PC-9 (cell line): ENCODE measurements around the gene HEG1. TPM values are rescaled to one million over a fixed set of nuclear protein-coding genes. Genes with fewer than 3 reads are reported as not detected.

Experiments used
- BruUV-seq: library from RNA; stranded (reverse); fragments of 400-500 nt; replicated peaks from 2 replicates; lab custom pipeline; 2021; lab: Mats Ljungman, UMichigan
- CTCF ChIA-PET: fragments of 300-600 bp; sonication (Branson Sonifier 250); formaldehyde crosslinking; loops from one replicate; lab custom pipeline; 2022; ENCODE audit warnings: antibody characterized with exemption; lab: Charles Lee
- POLR2A ChIA-PET: fragments of 300-600 bp; sonication (Branson Sonifier 250); formaldehyde crosslinking; loops from one replicate; lab custom pipeline; 2022; ENCODE audit warnings: antibody characterized with exemption; ENCODE audit not compliant: unreplicated experiment; lab: Charles Lee
- DNase-seq, 2 experiments: peaks; one replicate each; pipeline versions ENCODE4 v3.0.0 to v3.0.0-alpha.2; 2015 to 2022; ENCODE audit warnings: mixed read lengths in 1 of 2
- H2AFZ ChIP-seq: fragments of 200-600 bp; sonication (generic); 2 replicates; pipeline ENCODE4 v1.8.1; 2017; ENCODE audit warnings: antibody characterized with exemption
- H3F3A ChIP-seq: fragments of 200-600 bp; sonication (generic); 2 replicates; pipeline ENCODE4 v1.8.1; 2017; ENCODE audit warnings: antibody characterized with exemption, mild to moderate bottlenecking, low read depth; ENCODE audit not compliant: insufficient read depth
- H3K27ac ChIP-seq: fragments of 200-600 bp; sonication (generic); 2 replicates; pipeline ENCODE4 v1.6.1; 2016; ENCODE audit warnings: mixed run types
- H3K27me3 ChIP-seq: fragments of 200-600 bp; sonication (generic); 2 replicates; pipeline ENCODE4 v1.6.1; 2016; ENCODE audit warnings: low read depth, mixed run types; ENCODE audit not compliant: insufficient read depth
- H3K36me3 ChIP-seq: fragments of 200-600 bp; sonication (generic); 2 replicates; pipeline ENCODE4 v1.6.1; 2016; ENCODE audit warnings: low read depth, mixed run types
- H3K4me1 ChIP-seq: fragments of 200-600 bp; sonication (generic); replicated peaks from 2 replicates; pipeline ENCODE4 v1.6.1; 2016; ENCODE audit warnings: mixed run types; ENCODE audit not compliant: insufficient read depth
- H3K4me2 ChIP-seq: fragments of 200-600 bp; sonication (generic); 2 replicates; pipeline ENCODE4 v1.6.1; 2017; ENCODE audit warnings: mixed run types
- H3K4me3 ChIP-seq: fragments of 200-600 bp; sonication (generic); 2 replicates; pipeline ENCODE4 v1.6.1; 2016; ENCODE audit warnings: mixed run types
- H3K79me2 ChIP-seq: fragments of 200-600 bp; sonication (generic); 2 replicates; pipeline ENCODE4 v1.6.1; 2017; ENCODE audit warnings: low read depth, mixed run types
- H3K9me2 ChIP-seq: fragments of 200-600 bp; sonication (generic); 2 replicates; pipeline ENCODE4 v1.8.1; 2017; ENCODE audit warnings: mild to moderate bottlenecking; ENCODE audit not compliant: insufficient read depth
- H3K9me3 ChIP-seq: fragments of 200-600 bp; sonication (generic); 2 replicates; pipeline ENCODE4 v1.8.1; 2016; ENCODE audit warnings: low read depth; ENCODE audit not compliant: insufficient read depth
- H4K20me1 ChIP-seq: fragments of 200-600 bp; sonication (generic); 2 replicates; pipeline ENCODE4 v1.8.1; 2017; ENCODE audit not compliant: insufficient read depth
- CTCF ChIP-seq: fragments of 200-600 bp; sonication (generic); conservative IDR thresholded peaks from 2 replicates; pipeline ENCODE4 v1.6.1; 2017; ENCODE audit warnings: mixed run types, antibody characterized with exemption, mild to moderate bottlenecking, moderate library complexity
- EZH2 ChIP-seq: fragments of 200-600 bp; sonication (generic); IDR thresholded peaks from 2 replicates; pipeline ENCODE4 v1.8.0; 2017; ENCODE audit warnings: antibody characterized with exemption, low read depth
- intact Hi-C: fragments of 100-400 bp; cut with micrococcal nuclease; formaldehyde crosslinking; loops from one replicate; pipeline ENCODE4 v1.10.0; 2022; ENCODE audit not compliant: unreplicated experiment
- total RNA-seq: library from RNA; stranded (reverse); gene quantifications from 2 replicates; pipeline ENCODE4 v1.2.3, GENCODE V29; 2021

HEG1 gene
- total RNA-seq, 1 experiment from 2014 or later: 33.5 TPM

GRCh38 chr3:125072749-125073389, 17.1 kb upstream of the HEG1 start:
- TF ChIP-seq CTCF: no peak
- no peak for TF ChIP-seq EZH2
- no peaks in the 10 kb centered on the region for H3K9me3 ChIP-seq
- H3K27ac ChIP-seq: no peak overlapping the region
- ChIA-PET CTCF (no interaction called here), POLR2A (no interaction called here)
- no peaks in the 10 kb centered on the region for H3K9me2 ChIP-seq
- no TSS peak for BruUV-seq
- peaks cover 6% of the 10 kb centered on the region; the same call in 1 of the 2 replicates for H3F3A ChIP-seq
- DNase-seq: no peak
- H3K27me3 ChIP-seq: no peaks in the 10 kb centered on the region
- intact Hi-C loops: no loop called here
- H3K4me3 ChIP-seq: no peak overlapping the region
- H4K20me1 ChIP-seq: no peaks in the 10 kb centered on the region
- H2AFZ ChIP-seq: no peak overlapping the region
- H3K79me2 ChIP-seq: no peaks in the 10 kb centered on the region
- no peak overlapping the region for H3K4me2 ChIP-seq
- H3K36me3 ChIP-seq: no peaks in the 10 kb centered on the region
- no peaks in the 10 kb centered on the region for H3K4me1 ChIP-seq

- no peak overlapping the region for H3K27ac ChIP-seq
- no peak overlapping the region for H3K4me2 ChIP-seq
- intact Hi-C loops: no loop called here
- no peak overlapping the region for H2AFZ ChIP-seq
- no peaks in the 10 kb centered on the region for H3K36me3 ChIP-seq
- no peak overlapping the region for H3K4me3 ChIP-seq
- H3K9me2 ChIP-seq: no peaks in the 10 kb centered on the region
- ChIA-PET POLR2A (no interaction called here), CTCF (no interaction called here)
- no peaks in the 10 kb centered on the region for H3K27me3 ChIP-seq
- no TSS peak for BruUV-seq
- TF ChIP-seq CTCF (no peak), EZH2 (no peak)
- H3K4me1 ChIP-seq: peaks cover 5% of the 10 kb centered on the region
- H3K79me2 ChIP-seq: no peaks in the 10 kb centered on the region
- peaks cover 11% of the 10 kb centered on the region for H3F3A ChIP-seq
- H3K9me3 ChIP-seq: no peaks in the 10 kb centered on the region
- no peaks in the 10 kb centered on the region for H4K20me1 ChIP-seq
- DNase-seq: no peak
Measured at GRCh38 chr3:125072301-125072700, 16.5 kb upstream of the HEG1 start.

GRCh38 chr3:125069968-125070745, 14.4 kb upstream of the HEG1 start:
- no peaks in the 10 kb centered on the region for H3K79me2 ChIP-seq
- TF ChIP-seq CTCF (no peak), EZH2 (no peak)
- H3K36me3 ChIP-seq: no peaks in the 10 kb centered on the region
- H3K27me3 ChIP-seq: no peaks in the 10 kb centered on the region
- DNase-seq: peak in 1 of 2 experiments; percentile 39
- H3K27ac ChIP-seq: no peak overlapping the region
- no peaks in the 10 kb centered on the region for H4K20me1 ChIP-seq
- peaks cover 19% of the 10 kb centered on the region for H3K4me1 ChIP-seq
- no peak overlapping the region for H3K4me2 ChIP-seq
- H3K9me2 ChIP-seq: no peaks in the 10 kb centered on the region
- ChIA-PET CTCF (no interaction called here), POLR2A (no interaction called here)
- H3K4me3 ChIP-seq: no peak overlapping the region
- peaks cover 11% of the 10 kb centered on the region for H3F3A ChIP-seq
- H2AFZ ChIP-seq: no peak overlapping the region
- intact Hi-C loops: loop anchor here (10.0 kb wide), 1 partner anchor 305 kb away; the partner anchor contains the start of gene ZNF148
- BruUV-seq: no TSS peak
- H3K9me3 ChIP-seq: no peaks in the 10 kb centered on the region
